Central memory CD8-positive, alpha-beta T cell (primary cell): ENCODE measurements around the gene USP15.
"Not testable (repeated sequence)": the region's sequence is repeated elsewhere in the genome, so short reads cannot be mapped to it uniquely, and the experiment has no call there.

Source experiments
- ATAC-seq: fragments of 150-1000 bp; cut with Tn5 transposase; replicated peaks from 2 replicates; pipeline ENCODE4 v1.10.0; 2022; ENCODE audit warnings: mild to moderate bottlenecking, moderate FRiP score, moderate number of reproducible peaks; ENCODE audit not compliant: poor library complexity, severe bottlenecking; ENCODE audit errors: extremely low read depth
- DNase-seq, 2 donors: peaks; one replicate each; pipeline ENCODE4 v3.0.0; 2021; ENCODE audit warnings: low spot score in 2 of 2
- H3K27ac Mint-ChIP-seq: one replicate; pipeline ENCODE4 v1.8.0; 2022; ENCODE audit warnings: low read depth, mild to moderate bottlenecking, moderate library complexity, mixed read lengths
- H3K27me3 Mint-ChIP-seq: one replicate; pipeline ENCODE4 v1.8.0; 2022; ENCODE audit warnings: mixed read lengths
- H3K36me3 Mint-ChIP-seq: one replicate; pipeline ENCODE4 v1.8.0; 2022; ENCODE audit warnings: mild to moderate bottlenecking, moderate library complexity, mixed read lengths; ENCODE audit not compliant: insufficient read depth
- H3K4me1 Mint-ChIP-seq: one replicate; pipeline ENCODE4 v1.8.0; 2022; ENCODE audit warnings: mixed read lengths
- H3K4me3 Mint-ChIP-seq: one replicate; pipeline ENCODE4 v1.8.0; 2022; ENCODE audit warnings: mild to moderate bottlenecking, moderate library complexity, mixed read lengths
- H3K9me3 Mint-ChIP-seq: one replicate; pipeline ENCODE4 v1.8.0; 2022; ENCODE audit warnings: mixed read lengths

Gene USP15

GRCh38 chr12:62319058-62319457, 58.9 kb downstream of the USP15 start:
- peak; percentile 6 for ATAC-seq
- peaks cover 42% of the 10 kb centered on the region for H3K4me1 Mint-ChIP-seq

GRCh38 chr12:62320054-62320453, 59.9 kb downstream of the USP15 start:
- ATAC-seq: no peak
- Mint-ChIP-seq H3K4me1 (peaks cover 42% of the 10 kb centered on the region), H3K4me3 (no peak overlapping the region), H3K9me3 (no peaks in the 10 kb centered on the region), H3K36me3 (peaks cover 27% of the 10 kb centered on the region), H3K27me3 (no peaks in the 10 kb centered on the region), H3K27ac (no peak overlapping the region)
- DNase-seq: no peak

More at GRCh38 chr12:62319058-62319457, 58.9 kb downstream of the USP15 start:
- H3K4me3 Mint-ChIP-seq: no peak overlapping the region
- no peaks in the 10 kb centered on the region for H3K27me3 Mint-ChIP-seq
- no peaks in the 10 kb centered on the region for H3K9me3 Mint-ChIP-seq
- H3K27ac Mint-ChIP-seq: peak overlapping the region; percentile 4
- DNase-seq: no peak
- peaks cover 27% of the 10 kb centered on the region for H3K36me3 Mint-ChIP-seq

- no peaks in the 10 kb centered on the region for H3K27me3 Mint-ChIP-seq
- H3K36me3 Mint-ChIP-seq: peaks cover 30% of the 10 kb centered on the region
- H3K4me3 Mint-ChIP-seq: no peak overlapping the region
- no peaks in the 10 kb centered on the region for H3K9me3 Mint-ChIP-seq
- ATAC-seq: no peak
- H3K4me1 Mint-ChIP-seq: peaks cover 31% of the 10 kb centered on the region
- DNase-seq: no peak
- no peak overlapping the region for H3K27ac Mint-ChIP-seq
Measured at GRCh38 chr12:62323386-62323785, 63.2 kb downstream of the USP15 start.

GRCh38 chr12:62328296-62328921, 68.2 kb downstream of the USP15 start:
- no peaks in the 10 kb centered on the region for H3K27me3 Mint-ChIP-seq
- ATAC-seq: no peak
- DNase-seq: no peak
- H3K4me3 Mint-ChIP-seq: no peak overlapping the region
- H3K4me1 Mint-ChIP-seq: peaks cover 14% of the 10 kb centered on the region
- H3K27ac Mint-ChIP-seq: no peak overlapping the region
- H3K9me3 Mint-ChIP-seq: no peaks in the 10 kb centered on the region
- peaks cover 22% of the 10 kb centered on the region for H3K36me3 Mint-ChIP-seq

GRCh38 chr12:62331306-62331705, 71.1 kb downstream of the USP15 start:
- Mint-ChIP-seq H3K4me1 (peaks cover 33% of the 10 kb centered on the region), H3K36me3 (peaks cover 29% of the 10 kb centered on the region), H3K9me3 (no peaks in the 10 kb centered on the region), H3K27ac (no peak overlapping the region), H3K4me3 (no peak overlapping the region), H3K27me3 (no peaks in the 10 kb centered on the region)
- DNase-seq (no peak), ATAC-seq (no peak)

- Mint-ChIP-seq H3K36me3 (peaks cover 29% of the 10 kb centered on the region), H3K4me1 (peaks cover 36% of the 10 kb centered on the region), H3K27me3 (no peaks in the 10 kb centered on the region), H3K27ac (no peak overlapping the region), H3K9me3 (no peaks in the 10 kb centered on the region), H3K4me3 (no peak overlapping the region)
- ATAC-seq (no peak), DNase-seq (no peak)
Measured at GRCh38 chr12:62332598-62332997, 72.4 kb downstream of the USP15 start.

GRCh38 chr12:62335057-62335456, 74.9 kb downstream of the USP15 start:
- ATAC-seq (no peak), DNase-seq (no peak)
- H3K9me3 Mint-ChIP-seq: no peaks in the 10 kb centered on the region
- no peaks in the 10 kb centered on the region for H3K27me3 Mint-ChIP-seq
- peaks cover 23% of the 10 kb centered on the region for H3K36me3 Mint-ChIP-seq
- H3K4me1 Mint-ChIP-seq: peaks cover 51% of the 10 kb centered on the region
- H3K27ac Mint-ChIP-seq: peak overlapping the region; percentile 19
- no peak overlapping the region for H3K4me3 Mint-ChIP-seq

GRCh38 chr12:62335796-62336195, 75.6 kb downstream of the USP15 start:
- DNase-seq (no peak), ATAC-seq (no peak)
- Mint-ChIP-seq H3K27me3 (no peaks in the 10 kb centered on the region), H3K4me1 (peaks cover 58% of the 10 kb centered on the region), H3K36me3 (peaks cover 23% of the 10 kb centered on the region), H3K4me3 (no peak overlapping the region), H3K9me3 (no peaks in the 10 kb centered on the region), H3K27ac (peak overlapping the region; percentile 9)

- Mint-ChIP-seq H3K27ac (peak overlapping the region; percentile 41), H3K4me1 (peaks cover 72% of the 10 kb centered on the region), H3K36me3 (peaks cover 25% of the 10 kb centered on the region)
- not testable (repeated sequence) for DNase-seq, ATAC-seq, H3K9me3 Mint-ChIP-seq, H3K4me3 Mint-ChIP-seq, H3K27me3 Mint-ChIP-seq
Measured at GRCh38 chr12:62337643-62338042, 77.4 kb downstream of the USP15 start.

GRCh38 chr12:62342614-62343303, 82.6 kb downstream of the USP15 start:
- not testable (repeated sequence) for H3K27me3 Mint-ChIP-seq, H3K4me3 Mint-ChIP-seq, H3K27ac Mint-ChIP-seq, H3K9me3 Mint-ChIP-seq, ATAC-seq, DNase-seq
- peaks cover 81% of the 10 kb centered on the region for H3K4me1 Mint-ChIP-seq
- H3K36me3 Mint-ChIP-seq: peaks cover 32% of the 10 kb centered on the region

- not testable (repeated sequence) for H3K4me3 Mint-ChIP-seq, H3K27me3 Mint-ChIP-seq, DNase-seq, H3K9me3 Mint-ChIP-seq, ATAC-seq
- H3K27ac Mint-ChIP-seq: peak overlapping the region; percentile 2
- peaks cover 73% of the 10 kb centered on the region for H3K4me1 Mint-ChIP-seq
- peaks cover 29% of the 10 kb centered on the region for H3K36me3 Mint-ChIP-seq
Measured at GRCh38 chr12:62343304-62344120, 83.3 kb downstream of the USP15 start.

GRCh38 chr12:62344731-62345556, 84.7 kb downstream of the USP15 start:
- Mint-ChIP-seq H3K36me3 (peaks cover 29% of the 10 kb centered on the region), H3K4me1 (peaks cover 61% of the 10 kb centered on the region)
- H3K4me3 Mint-ChIP-seq, ATAC-seq, H3K9me3 Mint-ChIP-seq, H3K27ac Mint-ChIP-seq, H3K27me3 Mint-ChIP-seq, DNase-seq: not testable (repeated sequence)
